Smooth muscle cell (in vitro differentiated cells): ENCODE data around the gene WNT7B. TPM values are rescaled to one million over a fixed set of nuclear protein-coding genes. Genes with fewer than 3 reads are reported as not detected.

ENCODE experiments used
- DNase-seq: peaks from one replicate; lab custom pipeline; 2025; ENCODE audit not compliant: unreplicated experiment; lab: John Stamatoyannopoulos, UW
- H2AFZ ChIP-seq: fragments of 200-600 bp; sonication (generic); 2 replicates; pipeline ENCODE4 v1.6.0; 2016; ENCODE audit warnings: antibody characterized with exemption, low read depth, mild to moderate bottlenecking
- H3F3A ChIP-seq: fragments of 200-600 bp; sonication (generic); 2 replicates; pipeline ENCODE4 v1.6.0; 2017; ENCODE audit warnings: antibody characterized with exemption, low read depth
- H3K27ac ChIP-seq: fragments of 200-600 bp; sonication (generic); 2 replicates; pipeline ENCODE4 v1.5.1; 2016; ENCODE audit warnings: low read depth, mild to moderate bottlenecking
- H3K27me3 ChIP-seq: fragments of 200-600 bp; sonication (generic); 2 replicates; pipeline ENCODE4 v1.6.1; 2016; ENCODE audit warnings: low read depth, mild to moderate bottlenecking
- H3K36me3 ChIP-seq: fragments of 200-600 bp; sonication (generic); 2 replicates; pipeline ENCODE4 v1.5.1; 2016; ENCODE audit warnings: low read depth
- H3K4me1 ChIP-seq: fragments of 200-600 bp; sonication (generic); 2 replicates; pipeline ENCODE4 v1.5.1; 2016; ENCODE audit warnings: low read depth
- H3K4me2 ChIP-seq: fragments of 200-600 bp; sonication (generic); 2 replicates; pipeline ENCODE4 v1.6.0; 2016; ENCODE audit warnings: mild to moderate bottlenecking
- H3K4me3 ChIP-seq: fragments of 200-600 bp; sonication (generic); 2 replicates; pipeline ENCODE4 v1.5.1; 2016; ENCODE audit warnings: mild to moderate bottlenecking
- H3K79me2 ChIP-seq: fragments of 200-600 bp; sonication (generic); 2 replicates; pipeline ENCODE4 v1.6.0; 2016; ENCODE audit warnings: low read depth, mild to moderate bottlenecking
- H3K9ac ChIP-seq: fragments of 200-600 bp; sonication (generic); 2 replicates; pipeline ENCODE4 v1.6.0; 2016; ENCODE audit warnings: low read depth
- H3K9me3 ChIP-seq: fragments of 200-600 bp; sonication (generic); replicated peaks from 2 replicates; pipeline ENCODE4 v1.5.1; 2016; ENCODE audit warnings: low read depth
- H4K20me1 ChIP-seq: fragments of 200-600 bp; sonication (generic); 2 replicates; pipeline ENCODE4 v1.6.0; 2016; ENCODE audit warnings: low read depth
- CTCF ChIP-seq: fragments of 200-600 bp; sonication (generic); IDR thresholded peaks from 2 replicates; pipeline ENCODE4 v1.5.1; 2017; ENCODE audit warnings: borderline replicate concordance, mild to moderate bottlenecking, antibody characterized with exemption; ENCODE audit not compliant: insufficient read depth, poor library complexity, severe bottlenecking
- WGBS: methylation state at CpG from one replicate; pipeline ENCODE4 v1.1.7; 2016; ENCODE audit warnings: low lambda C conversion rate; 5-methylcytosine and 5-hydroxymethylcytosine counted together
- polyA plus RNA-seq: library from polyadenylated mRNA; unstranded; fragments of >200 nt; fragmentation: Nextera tagmentation; extraction: Ambion mirVana; gene quantifications from 2 replicates; pipeline ENCODE4 v1.2.1, GENCODE V29; 2016
- total RNA-seq: library from RNA; depleted of rRNA; stranded (reverse); fragments of >200 nt; gene quantifications from 2 replicates; pipeline ENCODE4 v1.2.3, GENCODE V29; 2014

Gene WNT7B
- total and polyA plus RNA-seq, 2 experiments from 2014 or later = 0.69 to 1.6 TPM

GRCh38 chr22:45905924-45906865, 70.8 kb downstream of the WNT7B start:
- DNase-seq = no peak

GRCh38 chr22:45905326-45905923, 71.5 kb downstream of the WNT7B start:
- WGBS = 93% methylated on average over 24 of the region's 27 CpGs
- no peak overlapping the region for H2AFZ ChIP-seq
- H3K79me2 ChIP-seq = no peaks in the 10 kb centered on the region
- no peak for DNase-seq
- no peaks in the 10 kb centered on the region for H4K20me1 ChIP-seq
- H3K27ac ChIP-seq = no peak overlapping the region
- TF ChIP-seq CTCF = no peak
- H3K9me3 ChIP-seq = no peaks in the 10 kb centered on the region
- H3K36me3 ChIP-seq = no peaks in the 10 kb centered on the region
- H3K4me2 ChIP-seq = no peak overlapping the region
- peaks cover 25% of the 10 kb centered on the region for H3K4me1 ChIP-seq
- no peak overlapping the region for H3K9ac ChIP-seq
- H3K4me3 ChIP-seq = no peak overlapping the region
- H3F3A ChIP-seq = no peaks in the 10 kb centered on the region
- no peaks in the 10 kb centered on the region for H3K27me3 ChIP-seq

More at GRCh38 chr22:45905924-45906865, 70.8 kb downstream of the WNT7B start:
- no peak overlapping the region for H2AFZ ChIP-seq
- H3K4me1 ChIP-seq = peaks cover 25% of the 10 kb centered on the region
- H3F3A ChIP-seq = no peaks in the 10 kb centered on the region
- no peaks in the 10 kb centered on the region for H3K79me2 ChIP-seq
- no peaks in the 10 kb centered on the region for H3K27me3 ChIP-seq
- H3K27ac ChIP-seq = no peak overlapping the region
- H3K4me3 ChIP-seq = no peak overlapping the region
- H3K9me3 ChIP-seq = no peaks in the 10 kb centered on the region
- WGBS = 73% methylated on average over 30 of the region's 33 CpGs
- H3K4me2 ChIP-seq = no peak overlapping the region
- H3K36me3 ChIP-seq = no peaks in the 10 kb centered on the region
- H4K20me1 ChIP-seq = no peaks in the 10 kb centered on the region
- no peak overlapping the region for H3K9ac ChIP-seq
- TF ChIP-seq CTCF = no peak

- Histone ChIP-seq H3K9me3 (no peaks in the 10 kb centered on the region), H2AFZ (no peak overlapping the region), H3K27ac (no peak overlapping the region), H3K79me2 (no peaks in the 10 kb centered on the region), H3K4me1 (peaks cover 25% of the 10 kb centered on the region), H3K36me3 (no peaks in the 10 kb centered on the region), H4K20me1 (no peaks in the 10 kb centered on the region), H3K27me3 (no peaks in the 10 kb centered on the region), H3K4me2 (peak overlapping the region; percentile 73), H3K4me3 (no peak overlapping the region), H3F3A (no peaks in the 10 kb centered on the region), H3K9ac (no peak overlapping the region)
- DNase-seq = no peak
- WGBS = 68% methylated on average over 7 of the region's 7 CpGs
- no peak for TF ChIP-seq CTCF
Measured at GRCh38 chr22:45904236-45904635, 72.7 kb downstream of the WNT7B start.
